ENCODE results near the gene TTC8. TPM values are rescaled to one million over a fixed set of nuclear protein-coding genes. Genes with fewer than 3 reads are reported as not detected.

TTC8 gene
- total RNA-seq, 1 experiment from 2014 or later, result 18.8 TPM

DNA sequence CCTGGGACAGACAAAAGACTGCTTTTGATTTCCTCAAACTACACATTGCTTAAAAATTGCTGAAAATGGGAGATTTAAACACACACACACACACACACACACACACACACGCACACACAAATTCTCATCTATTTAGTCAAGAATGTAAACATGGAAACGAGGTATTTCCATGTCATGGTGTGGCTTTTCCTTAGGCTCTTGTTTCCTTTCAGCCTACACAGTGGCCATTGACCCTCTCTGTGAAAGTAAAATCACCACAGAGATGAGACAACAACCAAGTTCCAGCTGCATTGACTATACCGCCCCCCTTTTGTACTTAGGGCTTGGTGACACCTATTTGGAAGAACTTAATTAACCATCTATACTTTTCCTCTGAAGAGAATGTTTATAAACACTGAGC is 41.9 kb downstream of the TTC8 start:
- DNase-seq (ENCODE audit: low read depth), result peak; percentile 10

DNA sequence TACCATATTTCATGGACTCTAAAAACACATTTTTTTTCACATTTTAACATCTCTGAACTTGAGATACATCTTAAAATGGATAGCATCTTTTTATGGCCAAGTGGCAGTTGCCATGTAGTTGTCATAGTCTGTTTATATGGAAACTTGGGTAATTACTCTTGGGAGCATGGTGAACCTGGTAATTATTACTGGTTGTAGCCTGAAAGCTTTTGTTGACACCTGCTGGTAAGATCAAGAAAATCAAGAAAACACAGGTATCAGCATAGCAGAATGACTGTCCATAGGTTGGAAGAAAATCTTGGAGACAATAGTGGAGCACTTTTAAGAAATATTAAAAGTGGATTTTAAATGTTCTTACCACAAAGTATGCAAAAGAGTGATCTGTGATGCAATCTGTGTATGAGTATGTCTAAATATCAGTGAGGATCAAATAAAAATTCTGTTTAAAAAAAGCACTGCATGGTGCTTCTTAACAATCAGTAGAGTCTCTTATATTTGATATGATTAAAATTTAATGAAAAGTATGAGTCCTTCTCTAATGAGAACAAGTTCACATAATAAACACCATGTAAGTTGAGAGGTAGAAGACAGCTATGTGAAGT is 44.2 kb downstream of the TTC8 start:
- peak; percentile 46 for DNase-seq (ENCODE audit: low read depth)

DNA sequence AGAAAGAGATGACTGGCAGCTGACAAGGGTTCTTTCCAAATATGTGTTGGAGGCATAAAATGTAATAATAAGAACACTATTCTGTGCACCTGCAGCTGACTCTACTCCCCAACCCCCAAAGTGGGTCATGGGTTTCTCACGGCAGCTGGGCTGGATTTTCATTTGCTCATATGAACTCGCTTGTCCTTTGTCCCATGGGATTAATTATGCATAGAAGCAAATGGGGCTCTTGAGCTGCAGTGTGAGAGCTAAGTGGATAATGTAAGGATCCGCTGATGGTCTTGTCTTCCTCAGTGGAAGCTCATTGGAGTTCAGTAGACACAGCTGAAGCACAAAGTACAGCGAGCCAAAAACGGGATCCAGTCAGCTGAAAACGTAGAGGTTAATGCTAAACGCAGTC is 46.3 kb downstream of the TTC8 start:
- no peak for DNase-seq (ENCODE audit: low read depth)

DNA sequence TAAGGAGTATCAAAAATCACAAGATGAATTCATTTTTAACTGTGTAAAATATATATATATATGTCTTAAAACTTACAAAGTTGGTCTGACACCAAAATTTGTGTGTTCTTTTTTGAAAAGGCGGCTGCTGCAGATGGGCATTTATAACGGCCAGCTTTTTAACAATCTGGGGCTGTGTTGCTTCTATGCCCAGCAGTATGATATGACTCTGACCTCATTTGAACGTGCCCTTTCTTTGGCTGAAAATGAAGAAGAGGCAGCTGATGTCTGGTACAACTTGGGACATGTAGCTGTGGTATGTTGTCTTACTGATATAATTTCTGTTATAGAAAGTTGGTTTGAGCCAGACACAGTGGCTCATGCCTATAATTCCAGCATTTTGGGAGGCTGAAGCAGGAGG is 47.0 kb downstream of the TTC8 start:
- DNase-seq (ENCODE audit: low read depth), result no peak

DNA sequence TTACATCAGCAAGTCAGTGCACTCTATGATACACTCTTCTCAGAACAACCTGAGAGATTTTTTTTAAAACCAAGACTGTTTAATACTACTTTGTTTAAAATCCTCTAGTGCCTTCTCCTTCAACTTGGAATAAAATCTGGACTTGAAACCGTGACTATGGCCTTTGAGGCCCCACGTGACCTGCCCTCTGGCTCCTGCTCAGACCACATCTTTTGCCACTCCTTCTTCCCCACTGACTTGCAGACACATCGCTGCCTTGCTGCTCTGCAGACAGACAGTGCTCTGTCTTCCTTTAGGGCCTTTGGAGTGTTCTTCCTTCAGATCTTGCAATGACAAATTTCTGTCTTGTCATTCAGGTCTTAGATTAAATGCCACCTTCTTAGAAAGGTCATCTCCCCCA is 48.5 kb downstream of the TTC8 start:
- no peak for DNase-seq (ENCODE audit: low read depth)

DNA sequence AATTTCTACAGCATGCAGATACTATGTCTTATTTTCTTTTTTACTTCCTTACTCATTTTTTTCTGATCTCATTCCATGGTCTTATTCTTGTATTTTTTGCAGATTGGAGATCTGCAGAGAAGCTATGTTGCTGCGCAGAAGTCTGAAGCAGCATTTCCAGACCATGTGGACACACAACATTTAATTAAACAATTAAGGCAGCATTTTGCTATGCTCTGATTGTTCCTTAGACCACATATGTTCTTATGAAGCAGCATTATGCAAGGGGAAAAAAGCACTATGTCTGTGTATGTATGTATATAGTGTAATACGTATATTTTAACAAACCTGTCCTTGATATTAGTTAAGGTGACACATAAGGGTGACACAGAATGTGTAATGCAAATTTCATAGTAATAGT is 52.7 kb downstream of the TTC8 start:
- DNase-seq (ENCODE audit: low read depth), result no peak

DNA sequence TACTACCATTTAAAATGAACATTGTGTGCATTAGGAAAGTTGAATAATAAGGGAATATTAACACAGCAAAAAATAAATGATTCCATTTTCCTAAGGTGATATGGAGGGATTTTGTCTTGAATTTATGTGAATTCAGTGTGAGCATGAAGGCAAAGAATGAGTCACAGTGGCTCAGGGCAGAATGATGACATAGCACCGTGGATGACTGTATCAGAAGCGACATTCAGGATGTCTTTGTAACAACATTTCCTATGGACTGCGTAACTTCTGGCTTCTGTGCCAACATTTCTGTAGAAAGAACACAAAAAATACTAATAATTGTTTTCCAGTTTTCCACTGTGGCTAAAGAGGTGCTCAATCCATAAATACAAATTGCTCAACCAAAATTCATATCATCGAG is 54.6 kb downstream of the TTC8 start:
- peak; percentile 83 for DNase-seq (ENCODE audit: low read depth)

DNA sequence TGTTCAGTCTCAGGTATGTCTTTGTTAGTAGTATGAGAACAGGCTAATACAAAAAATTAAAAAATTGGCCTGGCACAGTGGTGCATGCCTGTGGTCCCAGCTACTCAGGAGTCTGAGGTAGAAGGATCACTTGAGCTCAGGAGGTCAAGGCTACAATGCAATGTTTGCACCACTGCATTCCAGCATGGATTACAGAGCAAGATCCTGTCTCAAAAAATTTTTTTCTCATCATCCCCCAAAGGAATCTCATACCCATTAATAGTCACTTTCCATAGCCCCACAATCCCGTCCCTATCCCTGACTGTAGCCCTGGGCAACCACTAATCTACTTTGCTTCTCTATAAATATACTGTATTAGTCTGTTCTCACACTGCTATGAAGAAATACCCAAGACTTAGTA is 57.8 kb downstream of the TTC8 start:
- no peak for DNase-seq (ENCODE audit: low read depth)

DNA sequence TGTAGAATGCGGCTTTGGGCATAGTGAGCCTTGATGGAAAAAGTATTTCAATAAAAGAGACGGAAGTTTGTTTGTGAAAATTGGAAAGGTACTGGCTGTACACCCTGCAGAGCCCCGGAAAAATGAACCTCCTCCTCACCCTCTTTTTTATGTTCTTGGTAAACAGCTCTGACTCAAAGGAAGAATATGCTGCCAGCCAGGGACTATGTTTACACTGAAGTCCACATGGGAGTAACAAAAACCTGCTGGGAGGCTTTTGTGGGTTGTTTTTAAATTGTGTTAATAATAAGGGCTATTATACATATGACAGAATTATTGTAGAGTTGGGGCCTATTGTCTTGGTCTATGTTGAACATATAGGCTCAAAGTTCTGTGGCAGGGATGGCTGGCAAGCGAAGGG is 70.7 kb downstream of the TTC8 start:
- peak; percentile 74 for DNase-seq (ENCODE audit: low read depth)

DNA sequence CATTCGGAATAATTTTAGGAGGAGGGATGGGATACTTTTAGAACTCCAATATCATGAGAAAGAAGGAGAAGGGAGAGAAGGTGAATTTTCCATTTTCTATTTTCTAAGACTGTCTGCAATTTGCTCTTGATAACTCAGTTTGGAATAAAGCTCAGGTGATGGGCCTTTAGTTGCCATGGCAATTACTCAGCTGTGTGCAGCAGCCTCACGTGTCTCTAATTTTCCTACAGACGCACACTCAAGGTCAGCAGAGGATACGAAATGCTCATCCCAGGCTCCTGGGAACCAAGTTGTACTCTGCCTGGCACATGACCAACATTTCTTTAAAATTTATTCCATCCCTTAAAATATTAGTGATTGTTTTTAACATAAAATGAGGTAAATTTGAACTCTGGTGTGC is 76.7 kb downstream of the TTC8 start:
- DNase-seq (ENCODE audit: low read depth), result no peak

DNA sequence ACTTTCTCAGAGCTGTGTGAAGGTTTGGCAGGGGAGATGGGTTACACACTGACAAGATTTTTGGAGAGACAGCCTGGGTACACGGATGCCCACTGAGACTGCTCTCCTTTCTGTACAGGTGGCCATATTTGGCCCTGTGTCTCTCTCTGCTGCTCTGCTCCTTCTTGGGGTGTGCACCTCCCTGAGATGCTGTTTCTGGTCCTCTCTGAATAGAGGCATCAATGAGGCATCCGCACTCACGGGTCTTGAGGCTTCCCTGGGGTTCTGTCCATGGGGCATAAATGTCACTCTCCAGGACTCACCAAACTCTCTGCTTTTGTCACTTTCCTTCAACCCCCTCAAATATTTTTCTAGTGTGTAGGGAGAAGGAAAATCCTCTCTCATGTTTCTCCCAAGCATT is 77.5 kb downstream of the TTC8 start:
- DNase-seq (ENCODE audit: low read depth), result no peak

DNA sequence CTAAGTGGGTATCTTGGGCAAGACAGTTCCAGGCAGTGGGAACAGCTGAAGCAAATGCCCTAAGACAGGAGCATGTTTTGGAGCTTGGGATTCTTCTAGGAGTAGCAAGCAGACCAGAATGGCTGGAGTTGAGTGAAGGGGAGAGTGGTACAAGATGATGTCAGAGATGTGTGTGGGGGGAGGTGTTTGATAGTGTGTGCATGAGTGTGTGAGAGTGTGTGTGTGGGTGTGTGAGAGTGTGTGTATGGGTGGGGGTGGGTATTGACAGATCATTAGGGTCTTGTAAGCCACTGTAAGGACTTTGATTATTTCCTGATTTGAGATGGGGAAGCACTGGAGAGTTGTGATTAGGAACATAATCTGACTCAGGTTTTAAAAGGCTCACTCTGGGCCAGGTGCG is 78.4 kb downstream of the TTC8 start:
- DNase-seq (ENCODE audit: low read depth), result no peak

DNA sequence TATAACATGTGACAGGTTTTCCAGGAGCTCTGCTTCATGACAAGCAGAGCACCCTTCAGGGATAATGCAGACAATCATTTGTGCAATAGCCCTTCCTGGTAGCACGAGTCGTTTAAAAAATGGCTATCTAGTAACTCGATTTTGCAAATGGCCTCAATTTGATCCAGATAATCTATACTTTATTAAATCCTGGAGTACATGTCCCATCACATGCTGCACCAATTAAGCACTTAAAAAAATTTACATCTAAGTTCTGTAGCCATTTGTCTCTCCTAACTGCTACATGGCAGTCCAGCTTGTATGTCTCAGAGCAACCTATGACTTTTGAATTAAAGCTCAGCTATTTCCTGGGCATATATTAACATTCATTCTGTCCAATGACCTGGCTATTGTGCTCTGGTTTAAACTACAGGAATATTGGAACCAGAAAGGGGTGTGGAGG is 79.8 kb downstream of the TTC8 start:
- no peak for DNase-seq (ENCODE audit: low read depth)

DNA sequence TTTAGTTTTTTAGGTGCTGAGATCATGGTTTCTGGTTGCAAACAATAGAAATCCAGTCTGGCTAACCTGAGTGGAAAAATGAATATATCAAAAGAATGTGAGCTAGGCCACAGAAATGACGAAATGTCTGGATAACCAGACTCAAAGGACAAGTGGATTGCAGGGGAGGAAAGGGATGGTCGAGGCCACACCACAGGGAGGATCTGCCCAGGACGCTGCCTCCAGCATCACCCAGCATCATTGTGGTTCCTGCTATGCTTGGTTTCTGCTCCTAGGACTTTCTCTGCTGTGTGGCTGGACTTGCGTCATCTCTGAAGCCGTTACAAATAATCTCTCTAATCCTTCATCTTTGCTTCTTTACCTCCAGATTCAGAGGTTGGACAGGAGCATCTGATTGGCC is 80.4 kb downstream of the TTC8 start:
- peak; percentile 26 for DNase-seq (ENCODE audit: low read depth)

DNA sequence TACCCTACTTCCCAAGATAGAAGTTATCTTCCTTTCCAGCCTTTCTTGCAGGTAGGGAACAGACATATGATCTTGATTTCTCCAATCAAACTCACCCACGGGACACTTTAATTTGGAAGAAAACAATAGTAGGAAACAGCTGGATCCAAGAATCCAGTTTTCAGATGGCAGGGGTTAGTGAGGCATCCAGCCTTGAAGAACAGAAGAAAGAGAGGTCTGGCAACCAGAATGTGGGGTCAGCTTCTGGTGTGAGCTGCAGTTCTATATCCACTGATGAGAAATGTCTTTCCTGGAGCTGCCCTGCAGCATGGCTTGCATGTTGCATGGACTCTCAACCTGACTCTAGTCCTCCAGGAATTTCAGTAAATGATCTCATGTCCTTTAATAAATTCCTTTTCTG is 83.8 kb downstream of the TTC8 start:
- DNase-seq (ENCODE audit: low read depth), result no peak

DNA sequence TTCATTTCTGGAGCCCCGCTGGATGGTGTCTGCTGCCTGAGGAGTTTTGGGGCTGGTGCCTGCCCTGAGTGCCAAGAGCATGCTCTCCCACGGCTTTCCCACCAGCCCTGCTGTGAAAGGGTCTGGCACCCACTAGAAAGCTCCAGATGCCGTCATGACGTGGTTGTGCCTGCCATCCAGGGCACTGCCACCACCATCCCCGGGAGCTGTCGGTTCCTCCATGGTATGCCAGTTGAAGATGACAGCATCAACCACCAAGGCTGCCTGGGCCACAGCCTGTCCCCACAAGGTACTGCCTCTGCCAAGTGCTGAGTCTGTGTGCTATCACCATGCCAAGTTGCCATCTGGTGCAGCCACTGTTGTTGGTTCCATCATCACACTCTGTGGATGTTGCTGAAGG is 85.9 kb downstream of the TTC8 start:
- no peak for DNase-seq (ENCODE audit: low read depth)

DNA sequence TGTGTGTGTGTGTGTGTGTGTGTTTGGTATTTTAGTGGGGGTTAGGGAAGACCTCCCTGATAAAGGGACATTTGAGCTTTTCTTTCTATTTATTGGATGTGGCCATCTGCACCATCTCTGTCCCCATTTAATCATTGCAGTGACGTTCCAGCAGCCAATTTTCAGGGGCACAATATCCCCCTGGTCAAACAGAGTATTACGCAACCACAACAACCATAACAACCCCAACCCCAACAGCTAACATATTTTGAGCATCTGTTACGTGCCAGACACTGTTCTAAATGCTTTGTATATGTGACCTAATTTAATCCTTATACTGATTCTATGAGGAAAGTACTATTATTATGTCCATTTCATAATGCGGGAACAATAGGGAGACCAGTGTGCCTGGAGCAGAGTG is 87.4 kb downstream of the TTC8 start:
- no peak for DNase-seq (ENCODE audit: low read depth)

DNA sequence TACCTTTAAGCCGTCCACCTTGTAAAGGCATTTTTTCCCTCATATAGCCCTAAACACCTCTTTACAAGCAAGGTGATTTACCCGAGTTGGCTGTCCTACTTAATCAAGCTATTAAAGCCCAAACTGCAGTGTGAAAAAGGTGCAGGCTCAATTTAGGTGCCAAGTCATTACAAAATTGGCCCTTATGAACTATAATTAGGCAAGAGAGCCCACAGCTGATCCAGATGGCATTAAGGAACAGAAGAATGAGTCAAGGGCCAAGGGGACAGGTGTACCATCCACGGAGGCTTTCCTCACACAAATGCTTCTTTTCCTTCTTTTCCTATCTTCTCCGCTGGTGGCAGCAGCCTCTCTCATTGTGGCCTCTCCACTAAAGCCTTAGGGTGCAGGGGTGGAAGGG is 90.5 kb downstream of the TTC8 start:
- DNase-seq (ENCODE audit: low read depth), result no peak

DNA sequence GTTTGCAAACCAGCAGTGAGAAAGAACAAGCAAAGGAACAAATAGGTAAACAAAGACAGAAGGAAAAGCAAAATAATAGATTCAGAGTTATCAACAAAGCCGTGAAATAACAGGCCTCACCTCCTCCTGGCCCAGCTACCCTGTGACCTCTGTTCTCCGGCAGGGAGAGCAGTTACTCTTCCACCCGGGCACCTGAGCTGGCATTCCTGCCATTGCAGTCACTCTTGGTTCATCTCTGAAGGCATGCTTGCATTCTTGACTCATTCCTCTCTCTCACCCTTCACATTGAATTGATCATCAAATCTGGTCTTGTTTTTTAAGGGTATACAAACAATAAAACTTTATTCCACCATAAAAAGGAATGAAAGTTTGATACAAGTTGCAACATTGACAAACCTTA is 95.1 kb downstream of the TTC8 start:
- peak; percentile 61 for DNase-seq (ENCODE audit: low read depth)

Other genes starting within 250 kb of the TTC8 start
- gene EML5, start 31.7 kb upstream of the TTC8 start, total RNA-seq (2014; rRNA removed; shearing (Covaris generic)), result 0.64 and 0.96 TPM in 2 replicates

Data from M059J (cell line).